HEK293 (cell line): Measurements from ENCODE around the gene POC5.

Experiments
- CTCF ChIA-PET: fragments of 350-600 bp; formaldehyde crosslinking; extraction: SDS; loops from one replicate; lab custom pipeline; 2021; ENCODE audit warnings: antibody characterized with exemption; lab: Yijun Ruan, JAX
- POLR2A ChIA-PET: fragments of 300-600 bp; formaldehyde crosslinking; extraction: SDS; loops from one replicate; lab custom pipeline; 2020; ENCODE audit warnings: antibody characterized with exemption, inconsistent platforms; lab: Yijun Ruan, JAX
- H3K27ac ChIP-seq: fragments of 200-500 bp; sonication (Bioruptor generic); 2 replicates; pipeline ENCODE4 v1.5.1; 2014; ENCODE audit warnings: low read depth, low read length, control low read depth, inconsistent platforms; ENCODE audit errors: extremely low read depth
- H3K36me3 ChIP-seq, 2 experiments: fragments of 200-500 bp in 1 of 2; sonication (Bioruptor generic) in 1 of 2; 1 replicate in 1 of 2; 2 replicates in 1 of 2; pipeline ENCODE4 v1.5.1; 2014 to 2017; ENCODE audit warnings: inconsistent platforms in 2 of 2, low read length in 2 of 2; ENCODE audit not compliant: control insufficient read depth in 2 of 2, insufficient read depth in 1 of 2
- H3K4me1 ChIP-seq: fragments of 200-500 bp; sonication (Bioruptor generic); 2 replicates; pipeline ENCODE4 v1.5.1; 2014; ENCODE audit warnings: mild to moderate bottlenecking, low read length, inconsistent platforms; ENCODE audit not compliant: control insufficient read depth, insufficient read depth
- H3K4me3 ChIP-seq: 2 replicates; pipeline ENCODE4 v1.5.1; 2011; ENCODE audit warnings: low read depth, mild to moderate bottlenecking, control low read depth, low read length, moderate library complexity
- H3K9me3 ChIP-seq: fragments of 200-500 bp; sonication (Bioruptor generic); 2 replicates; pipeline ENCODE4 v1.5.1; 2014; ENCODE audit warnings: low read depth, low read length, inconsistent platforms; ENCODE audit not compliant: control insufficient read depth, insufficient read depth
- BCL11A ChIP-seq: fragments of 450-650 bp; formaldehyde crosslinking; IDR thresholded peaks from 2 replicates; pipeline ENCODE4 v1.5.1; 2016; ENCODE audit warnings: low read depth, missing biosample characterization, missing genetic modification characterization
- BCL11B ChIP-seq: fragments of 450-650 bp; formaldehyde crosslinking; IDR thresholded peaks from 2 replicates; pipeline ENCODE4 v1.5.1; 2016; ENCODE audit warnings: low read depth, missing biosample characterization, missing genetic modification characterization
- HOXA7 ChIP-seq: sonication (generic); formaldehyde crosslinking; IDR thresholded peaks from 2 replicates; pipeline ENCODE4 v1.8.1; 2022; ENCODE audit warnings: missing genetic modification reagents, borderline replicate concordance
- KLF8 ChIP-seq: fragments of 450-650 bp; formaldehyde crosslinking; IDR thresholded peaks from 2 replicates; pipeline ENCODE4 v1.5.1; 2016; ENCODE audit warnings: missing biosample characterization, missing genetic modification characterization
- OSR2 ChIP-seq: fragments of 450-650 bp; formaldehyde crosslinking; IDR thresholded peaks from 2 replicates; pipeline ENCODE4 v1.5.1; 2016; ENCODE audit warnings: missing biosample characterization, missing genetic modification characterization
- PRDM1 ChIP-seq: fragments of 450-650 bp; formaldehyde crosslinking; IDR thresholded peaks from 2 replicates; pipeline ENCODE4; 2016; ENCODE audit warnings: missing biosample characterization, missing genetic modification characterization
- SCRT1 ChIP-seq: fragments of 450-650 bp; formaldehyde crosslinking; IDR thresholded peaks from 2 replicates; pipeline ENCODE4 v1.5.1; 2016; ENCODE audit warnings: missing biosample characterization, missing genetic modification characterization, borderline replicate concordance
- SCRT2 ChIP-seq: fragments of 450-650 bp; formaldehyde crosslinking; IDR thresholded peaks from 2 replicates; pipeline ENCODE4 v1.5.1; 2016; ENCODE audit warnings: missing biosample characterization, missing genetic modification characterization
- SP2 ChIP-seq: fragments of 450-650 bp; formaldehyde crosslinking; IDR thresholded peaks from 2 replicates; pipeline ENCODE4 v1.5.1; 2016; ENCODE audit warnings: missing biosample characterization, missing genetic modification characterization
- TCF7L2 ChIP-seq: IDR thresholded peaks from 2 replicates; pipeline ENCODE4 v1.6.1; 2011; ENCODE audit warnings: low read depth, mild to moderate bottlenecking, inconsistent platforms, low read length, moderate library complexity, borderline replicate concordance
- TSHZ1 ChIP-seq: fragments of 450-650 bp; formaldehyde crosslinking; IDR thresholded peaks from 2 replicates; pipeline ENCODE4 v1.5.1; 2016; ENCODE audit warnings: missing biosample characterization, missing genetic modification characterization, borderline replicate concordance
- ZFP37 ChIP-seq: fragments of 450-650 bp; formaldehyde crosslinking; IDR thresholded peaks from 2 replicates; pipeline ENCODE4 v1.5.1; 2016; ENCODE audit warnings: missing biosample characterization, missing genetic modification characterization
- ZNF114 ChIP-seq: fragments of 450-650 bp; formaldehyde crosslinking; IDR thresholded peaks from 2 replicates; pipeline ENCODE4 v1.5.0; 2017; ENCODE audit warnings: missing biosample characterization, missing genetic modification characterization
- ZNF175 ChIP-seq: fragments of 450-650 bp; formaldehyde crosslinking; IDR thresholded peaks from 2 replicates; pipeline ENCODE4 v1.5.1; 2016; ENCODE audit warnings: missing biosample characterization, missing genetic modification characterization
- ZNF23 ChIP-seq: fragments of 450-650 bp; formaldehyde crosslinking; IDR thresholded peaks from 2 replicates; pipeline ENCODE4 v1.5.1; 2016; ENCODE audit warnings: missing biosample characterization, missing genetic modification characterization, borderline replicate concordance
- ZNF26 ChIP-seq: fragments of 450-650 bp; formaldehyde crosslinking; IDR thresholded peaks from 2 replicates; pipeline ENCODE4 v1.5.1; 2016; ENCODE audit warnings: missing biosample characterization, missing genetic modification characterization
- ZNF266 ChIP-seq: fragments of 450-650 bp; formaldehyde crosslinking; IDR thresholded peaks from 2 replicates; pipeline ENCODE4 v1.5.1; 2016; ENCODE audit warnings: missing biosample characterization, missing genetic modification characterization, low read depth
- ZNF274 ChIP-seq, 2 experiments: fragments of 200-500 bp in 1 of 2; fragments of 450-650 bp in 1 of 2; sonication (Bioruptor generic) in 1 of 2; formaldehyde crosslinking in 1 of 2; IDR thresholded peaks; 2 replicates each; pipeline versions ENCODE4 v1.5.1 to v1.6.1; 2014 to 2016; ENCODE audit warnings: borderline replicate concordance in 1 of 2, inconsistent platforms in 1 of 2, low read length in 1 of 2, missing biosample characterization in 1 of 2, missing genetic modification characterization in 1 of 2
- ZNF341 ChIP-seq: fragments of 450-650 bp; formaldehyde crosslinking; IDR thresholded peaks from 2 replicates; pipeline ENCODE4; 2016; ENCODE audit warnings: low read depth, missing biosample characterization, missing genetic modification characterization
- ZNF350 ChIP-seq: fragments of 450-650 bp; formaldehyde crosslinking; IDR thresholded peaks from 2 replicates; pipeline ENCODE4 v1.5.0; 2017; ENCODE audit warnings: missing biosample characterization, mild to moderate bottlenecking, missing genetic modification characterization
- ZNF433 ChIP-seq: fragments of 450-650 bp; formaldehyde crosslinking; IDR thresholded peaks from 2 replicates; pipeline ENCODE4 v1.5.1; 2016; ENCODE audit warnings: missing biosample characterization, missing genetic modification characterization, low read depth
- ZNF529 ChIP-seq: fragments of 450-650 bp; formaldehyde crosslinking; IDR thresholded peaks from 2 replicates; pipeline ENCODE4 v1.5.1; 2017; ENCODE audit warnings: missing genetic modification characterization, missing biosample characterization; ENCODE audit not compliant: insufficient replicate concordance
- ZNF548 ChIP-seq: fragments of 450-650 bp; formaldehyde crosslinking; IDR thresholded peaks from 2 replicates; pipeline ENCODE4 v1.5.1; 2016; ENCODE audit warnings: missing biosample characterization, missing genetic modification characterization
- ZNF660 ChIP-seq: fragments of 450-650 bp; IDR thresholded peaks from 2 replicates; pipeline ENCODE4 v1.5.1; 2018; ENCODE audit warnings: missing biosample characterization, mild to moderate bottlenecking, missing genetic modification characterization
- ZNF707 ChIP-seq: fragments of 450-650 bp; formaldehyde crosslinking; IDR thresholded peaks from 2 replicates; pipeline ENCODE4 v1.5.1; 2016; ENCODE audit warnings: missing biosample characterization, missing genetic modification characterization
- ZNF768 ChIP-seq: fragments of 450-650 bp; formaldehyde crosslinking; IDR thresholded peaks from 2 replicates; pipeline ENCODE4 v1.5.1; 2018; ENCODE audit warnings: missing biosample characterization, mild to moderate bottlenecking, missing genetic modification characterization
- ZNF792 ChIP-seq: fragments of 450-650 bp; formaldehyde crosslinking; IDR thresholded peaks from 2 replicates; pipeline ENCODE4 v1.5.1; 2016; ENCODE audit warnings: missing biosample characterization, missing genetic modification characterization
- TF ChIP-seq, protein P1 (sequence below): fragments of 450-650 bp; formaldehyde crosslinking; IDR thresholded peaks from 2 replicates; pipeline ENCODE4 v1.5.1; 2017; ENCODE audit warnings: missing biosample characterization, missing genetic modification characterization

Gene POC5

GRCh38 chr5:75712091-75712490 lies 5.1 kb downstream of the POC5 start (continued):
- no peak for TF ChIP-seq TSHZ1
- no peak for TF ChIP-seq SCRT2 (tag by site-specific recombination)
- TF ChIP-seq KLF8, result no peak
- no peak for TF ChIP-seq HOXA7 (CRISPR knock-in tag)
- TF ChIP-seq ZNF548 (tag by site-specific recombination), result no peak
- TF ChIP-seq ZNF341, result no peak
- TF ChIP-seq OSR2 (tag by site-specific recombination), result no peak
- no peak for TF ChIP-seq ZNF114 (tag by site-specific recombination)

DNA sequence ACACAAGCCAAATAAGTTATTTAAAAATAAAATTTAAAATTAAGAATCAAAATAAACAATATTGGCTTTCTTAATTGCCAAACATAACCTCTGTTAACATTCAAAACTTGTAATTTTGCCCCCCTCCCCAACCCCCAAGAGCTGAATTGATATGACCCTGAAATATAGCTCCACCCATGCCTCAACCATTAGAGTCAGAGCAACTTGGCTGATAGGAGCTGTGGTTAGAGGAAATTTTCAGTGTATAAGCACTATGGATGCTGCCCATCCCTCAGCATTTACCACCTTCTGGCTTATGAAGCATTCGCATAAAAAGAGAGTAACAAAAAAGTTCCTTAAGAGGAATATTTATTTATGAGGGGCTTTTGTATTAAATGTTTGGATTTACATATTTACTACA lies 6.1 kb downstream of the POC5 start:
- H3K36me3 ChIP-seq, result peaks cover 0 to 42% of the 10 kb centered on the region in 2 experiments

GRCh38 chr5:75710637-75711036 lies 6.6 kb downstream of the POC5 start:
- Histone ChIP-seq H3K9me3 (no peaks in the 10 kb centered on the region), H3K4me1 (no peaks in the 10 kb centered on the region), H3K27ac (no peak overlapping the region), H3K36me3 (peaks cover 0 to 42% of the 10 kb centered on the region in 2 experiments), H3K4me3 (no peak overlapping the region)
- CTCF ChIA-PET, result no interaction called here
- POLR2A ChIA-PET, result no interaction called here
- TF ChIP-seq ZNF792 (tag by site-specific recombination) (no peak), ZNF707 (tag by site-specific recombination) (no peak), ZNF433 (tag by site-specific recombination) (no peak), ZNF350 (no peak), ZNF266 (no peak), BCL11B (tag by site-specific recombination) (no peak), ZNF660 (tag by site-specific recombination) (no peak), SCRT1 (tag by site-specific recombination) (no peak)

More for the DNA sequence above, 6.1 kb downstream of the POC5 start:
- no peak for TF ChIP-seq ZNF175
- no peak for TF ChIP-seq ZNF529 (tag by site-specific recombination)
- no peak for TF ChIP-seq ZNF548 (tag by site-specific recombination)
- no peak for TF ChIP-seq ZNF23
- no peak for TF ChIP-seq TCF7L2
- TF ChIP-seq BCL11A (tag by site-specific recombination), result no peak
- no peak for TF ChIP-seq ZNF433 (tag by site-specific recombination)
- TF ChIP-seq ZFP37 (tag by site-specific recombination), result no peak
- TF ChIP-seq ZNF274 (IDR thresholded peaks at IDR 0.05; ENCODE audit: low read length), result no peak
- no peak for TF ChIP-seq ZNF274 (tag by site-specific recombination; IDR thresholded peaks at IDR 0.05; ENCODE audit: borderline replicate concordance)
- TF ChIP-seq, protein P1, sequence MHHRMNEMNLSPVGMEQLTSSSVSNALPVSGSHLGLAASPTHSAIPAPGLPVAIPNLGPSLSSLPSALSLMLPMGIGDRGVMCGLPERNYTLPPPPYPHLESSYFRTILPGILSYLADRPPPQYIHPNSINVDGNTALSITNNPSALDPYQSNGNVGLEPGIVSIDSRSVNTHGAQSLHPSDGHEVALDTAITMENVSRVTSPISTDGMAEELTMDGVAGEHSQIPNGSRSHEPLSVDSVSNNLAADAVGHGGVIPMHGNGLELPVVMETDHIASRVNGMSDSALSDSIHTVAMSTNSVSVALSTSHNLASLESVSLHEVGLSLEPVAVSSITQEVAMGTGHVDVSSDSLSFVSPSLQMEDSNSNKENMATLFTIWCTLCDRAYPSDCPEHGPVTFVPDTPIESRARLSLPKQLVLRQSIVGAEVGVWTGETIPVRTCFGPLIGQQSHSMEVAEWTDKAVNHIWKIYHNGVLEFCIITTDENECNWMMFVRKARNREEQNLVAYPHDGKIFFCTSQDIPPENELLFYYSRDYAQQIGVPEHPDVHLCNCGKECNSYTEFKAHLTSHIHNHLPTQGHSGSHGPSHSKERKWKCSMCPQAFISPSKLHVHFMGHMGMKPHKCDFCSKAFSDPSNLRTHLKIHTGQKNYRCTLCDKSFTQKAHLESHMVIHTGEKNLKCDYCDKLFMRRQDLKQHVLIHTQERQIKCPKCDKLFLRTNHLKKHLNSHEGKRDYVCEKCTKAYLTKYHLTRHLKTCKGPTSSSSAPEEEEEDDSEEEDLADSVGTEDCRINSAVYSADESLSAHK (tag by site-specific recombination), result no peak
- TF ChIP-seq ZNF768 (tag by site-specific recombination), result no peak
- no peak for TF ChIP-seq SP2 (tag by site-specific recombination)
- no peak for TF ChIP-seq ZNF26 (tag by site-specific recombination)
- TF ChIP-seq PRDM1 (tag by site-specific recombination), result no peak
- CTCF ChIA-PET, result no interaction called here
- Histone ChIP-seq H3K4me1 (peaks cover 3% of the 10 kb centered on the region; the same call in 1 of the 2 replicates), H3K27ac (no peak overlapping the region), H3K4me3 (no peak overlapping the region), H3K9me3 (no peaks in the 10 kb centered on the region)
- POLR2A ChIA-PET, result interaction anchor here (0.8 kb wide), 1 partner anchor 374 kb away, joined by 3 read pairs; the partner anchor contains the start of gene HMGCR
